GM18517 (cell line): Measurements from ENCODE around the gene NAA10.

Experiments
- ATAC-seq: cut with Tn5 transposase; IDR thresholded peaks from one replicate; pipeline ENCODE4 v1.9.1; 2021; ENCODE audit warnings: mild to moderate bottlenecking, moderate library complexity; ENCODE audit not compliant: unreplicated experiment

The NAA10 gene

GRCh38 chrX:153967536-153968224 lies 32.8 kb upstream of the NAA10 start:
- ATAC-seq = no peak

GRCh38 chrX:153966841-153967535 lies 32.2 kb upstream of the NAA10 start:
- ATAC-seq = no peak

GRCh38 chrX:153966283-153966688 lies 31.4 kb upstream of the NAA10 start:
- ATAC-seq = no peak

- no peak for ATAC-seq
These were observed 30.6 kb upstream of the NAA10 start for GRCh38 chrX:153965406-153965805.

GRCh38 chrX:153964105-153964504 lies 29.3 kb upstream of the NAA10 start:
- no peak for ATAC-seq

- ATAC-seq = no peak
These were observed 28.7 kb upstream of the NAA10 start for GRCh38 chrX:153963546-153963945.

- no peak for ATAC-seq
These were observed 26.5 kb upstream of the NAA10 start for GRCh38 chrX:153961292-153961691.

GRCh38 chrX:153960786-153961185 lies 25.9 kb upstream of the NAA10 start:
- ATAC-seq = no peak

GRCh38 chrX:153960077-153960476 lies 25.2 kb upstream of the NAA10 start:
- ATAC-seq = no peak

GRCh38 chrX:153959649-153960048 lies 24.8 kb upstream of the NAA10 start:
- no peak for ATAC-seq

GRCh38 chrX:153958605-153959004 lies 23.8 kb upstream of the NAA10 start:
- ATAC-seq = no peak

GRCh38 chrX:153957224-153957623 lies 22.4 kb upstream of the NAA10 start:
- ATAC-seq = no peak

- ATAC-seq = no peak
These were observed 21.4 kb upstream of the NAA10 start for GRCh38 chrX:153956044-153956907.

- no peak for ATAC-seq
These were observed 20.4 kb upstream of the NAA10 start for GRCh38 chrX:153955228-153955732.

- no peak for ATAC-seq
These were observed 19.9 kb upstream of the NAA10 start for GRCh38 chrX:153954558-153955227.

GRCh38 chrX:153953892-153954557 lies 19.2 kb upstream of the NAA10 start:
- ATAC-seq = no peak

GRCh38 chrX:153953342-153953830 lies 18.5 kb upstream of the NAA10 start:
- no peak for ATAC-seq

GRCh38 chrX:153952373-153953026 lies 17.7 kb upstream of the NAA10 start:
- no peak for ATAC-seq

GRCh38 chrX:153951683-153952372 lies 17.0 kb upstream of the NAA10 start:
- no peak for ATAC-seq
